Measurements from ENCODE around the gene TRPM3. TPM values are rescaled to one million over a fixed set of nuclear protein-coding genes. Genes with fewer than 3 reads are reported as not detected.

Gene TRPM3
- total RNA-seq, 3 donors from 2014 or later: not detected

- no peak for ATAC-seq
- no peak for DNase-seq
- no peak overlapping the region for H3K4me3 Mint-ChIP-seq
- H3K27me3 Mint-ChIP-seq (ENCODE audit: low read depth): peaks cover 3% of the 10 kb centered on the region
- H3K9me3 Mint-ChIP-seq: peaks cover 3% of the 10 kb centered on the region
- H3K36me3 Mint-ChIP-seq (ENCODE audit: insufficient read depth): no peaks in the 10 kb centered on the region
- no peaks in the 10 kb centered on the region for H3K4me1 Mint-ChIP-seq (ENCODE audit: low read depth)
These were observed 309.8 kb downstream of the TRPM3 start for GRCh38 chr9:70811638-70812037.

- Mint-ChIP-seq H3K27me3 (ENCODE audit: low read depth) (peaks cover 10% of the 10 kb centered on the region), H3K9me3 (no peaks in the 10 kb centered on the region)
These were observed 314.5 kb downstream of the TRPM3 start for GRCh38 chr9:70806875-70807274.

GRCh38 chr9:70805949-70806348, 315.5 kb downstream of the TRPM3 start:
- Mint-ChIP-seq H3K4me1 (ENCODE audit: low read depth) (no peaks in the 10 kb centered on the region), H3K9me3 (no peaks in the 10 kb centered on the region), H3K4me3 (no peak overlapping the region), H3K27me3 (ENCODE audit: low read depth) (peaks cover 10% of the 10 kb centered on the region), H3K36me3 (ENCODE audit: insufficient read depth) (no peaks in the 10 kb centered on the region)
- DNase-seq (no peak), ATAC-seq (no peak)

More at GRCh38 chr9:70806875-70807274, 314.5 kb downstream of the TRPM3 start:
- ATAC-seq (no peak), DNase-seq (no peak)
- no peaks in the 10 kb centered on the region for H3K4me1 Mint-ChIP-seq (ENCODE audit: low read depth)
- H3K4me3 Mint-ChIP-seq: no peak overlapping the region
- H3K36me3 Mint-ChIP-seq (ENCODE audit: insufficient read depth): no peaks in the 10 kb centered on the region

GRCh38 chr9:70802758-70803436, 318.5 kb downstream of the TRPM3 start:
- H3K36me3 Mint-ChIP-seq (ENCODE audit: insufficient read depth): no peaks in the 10 kb centered on the region
- ATAC-seq (no peak), DNase-seq (no peak)
- H3K4me1 Mint-ChIP-seq (ENCODE audit: low read depth): no peaks in the 10 kb centered on the region
- no peak overlapping the region for H3K4me3 Mint-ChIP-seq
- peaks cover 6% of the 10 kb centered on the region for H3K27me3 Mint-ChIP-seq (ENCODE audit: low read depth)
- no peaks in the 10 kb centered on the region for H3K9me3 Mint-ChIP-seq

GRCh38 chr9:70802206-70802605, 319.2 kb downstream of the TRPM3 start:
- Mint-ChIP-seq H3K9me3 (no peaks in the 10 kb centered on the region), H3K4me3 (no peak overlapping the region), H3K27me3 (ENCODE audit: low read depth) (peaks cover 6% of the 10 kb centered on the region), H3K36me3 (ENCODE audit: insufficient read depth) (no peaks in the 10 kb centered on the region), H3K4me1 (ENCODE audit: low read depth) (no peaks in the 10 kb centered on the region)
- ATAC-seq: no peak
- DNase-seq: no peak

- Mint-ChIP-seq H3K9me3 (no peaks in the 10 kb centered on the region), H3K36me3 (ENCODE audit: insufficient read depth) (no peaks in the 10 kb centered on the region), H3K4me1 (ENCODE audit: low read depth) (no peaks in the 10 kb centered on the region), H3K27me3 (ENCODE audit: low read depth) (peaks cover 10% of the 10 kb centered on the region), H3K4me3 (no peak overlapping the region)
- DNase-seq: no peak
- ATAC-seq: no peak
These were observed 320.1 kb downstream of the TRPM3 start for GRCh38 chr9:70801181-70801829.

GRCh38 chr9:70798018-70798417, 323.4 kb downstream of the TRPM3 start:
- Mint-ChIP-seq H3K4me1 (ENCODE audit: low read depth) (no peaks in the 10 kb centered on the region), H3K27me3 (ENCODE audit: low read depth) (peaks cover 3% of the 10 kb centered on the region), H3K36me3 (ENCODE audit: insufficient read depth) (no peaks in the 10 kb centered on the region), H3K9me3 (no peaks in the 10 kb centered on the region), H3K4me3 (no peak overlapping the region)
- no peak for DNase-seq
- no peak for ATAC-seq

GRCh38 chr9:70795841-70796240, 325.6 kb downstream of the TRPM3 start:
- Mint-ChIP-seq H3K4me3 (no peak overlapping the region), H3K36me3 (ENCODE audit: insufficient read depth) (no peaks in the 10 kb centered on the region), H3K4me1 (ENCODE audit: low read depth) (no peaks in the 10 kb centered on the region), H3K9me3 (no peaks in the 10 kb centered on the region), H3K27me3 (ENCODE audit: low read depth) (peaks cover 3% of the 10 kb centered on the region)
- DNase-seq (no peak), ATAC-seq (no peak)

- no peak for ATAC-seq
- H3K36me3 Mint-ChIP-seq (ENCODE audit: insufficient read depth): no peaks in the 10 kb centered on the region
- peaks cover 6% of the 10 kb centered on the region for H3K27me3 Mint-ChIP-seq (ENCODE audit: low read depth)
- DNase-seq: no peak
- H3K4me3 Mint-ChIP-seq: no peak overlapping the region
- H3K9me3 Mint-ChIP-seq: no peaks in the 10 kb centered on the region
- no peaks in the 10 kb centered on the region for H3K4me1 Mint-ChIP-seq (ENCODE audit: low read depth)
These were observed 328.6 kb downstream of the TRPM3 start for GRCh38 chr9:70792796-70793195.

- DNase-seq (no peak), ATAC-seq (no peak)
- Mint-ChIP-seq H3K27me3 (ENCODE audit: low read depth) (peaks cover 6% of the 10 kb centered on the region), H3K36me3 (ENCODE audit: insufficient read depth) (no peaks in the 10 kb centered on the region), H3K4me1 (ENCODE audit: low read depth) (no peaks in the 10 kb centered on the region), H3K9me3 (no peaks in the 10 kb centered on the region), H3K4me3 (no peak overlapping the region)
These were observed 329.5 kb downstream of the TRPM3 start for GRCh38 chr9:70791936-70792335.

GRCh38 chr9:70789086-70789485, 332.3 kb downstream of the TRPM3 start:
- DNase-seq (no peak), ATAC-seq (no peak)
- no peaks in the 10 kb centered on the region for H3K9me3 Mint-ChIP-seq
- no peaks in the 10 kb centered on the region for H3K4me1 Mint-ChIP-seq (ENCODE audit: low read depth)
- H3K27me3 Mint-ChIP-seq (ENCODE audit: low read depth): peaks cover 2% of the 10 kb centered on the region
- no peak overlapping the region for H3K4me3 Mint-ChIP-seq
- H3K36me3 Mint-ChIP-seq (ENCODE audit: insufficient read depth): no peaks in the 10 kb centered on the region

- peaks cover 2% of the 10 kb centered on the region for H3K27me3 Mint-ChIP-seq (ENCODE audit: low read depth)
- no peaks in the 10 kb centered on the region for H3K9me3 Mint-ChIP-seq
- H3K36me3 Mint-ChIP-seq (ENCODE audit: insufficient read depth): no peaks in the 10 kb centered on the region
- no peak overlapping the region for H3K4me3 Mint-ChIP-seq
- no peak for DNase-seq
- no peaks in the 10 kb centered on the region for H3K4me1 Mint-ChIP-seq (ENCODE audit: low read depth)
- ATAC-seq: no peak
These were observed 337.0 kb downstream of the TRPM3 start for GRCh38 chr9:70784456-70784855.

GRCh38 chr9:70778568-70778967, 342.9 kb downstream of the TRPM3 start:
- H3K4me3 Mint-ChIP-seq: no peak overlapping the region
- H3K36me3 Mint-ChIP-seq (ENCODE audit: insufficient read depth): no peaks in the 10 kb centered on the region
- no peak for DNase-seq
- H3K9me3 Mint-ChIP-seq: no peaks in the 10 kb centered on the region
- H3K27me3 Mint-ChIP-seq (ENCODE audit: low read depth): no peaks in the 10 kb centered on the region
- no peaks in the 10 kb centered on the region for H3K4me1 Mint-ChIP-seq (ENCODE audit: low read depth)
- no peak for ATAC-seq

- no peaks in the 10 kb centered on the region for H3K4me1 Mint-ChIP-seq (ENCODE audit: low read depth)
- H3K4me3 Mint-ChIP-seq: no peak overlapping the region
- ATAC-seq (no peak), DNase-seq (no peak)
- no peaks in the 10 kb centered on the region for H3K9me3 Mint-ChIP-seq
- H3K27me3 Mint-ChIP-seq (ENCODE audit: low read depth): no peaks in the 10 kb centered on the region
- H3K36me3 Mint-ChIP-seq (ENCODE audit: insufficient read depth): no peaks in the 10 kb centered on the region
These were observed 347.8 kb downstream of the TRPM3 start for GRCh38 chr9:70773579-70773978.

GRCh38 chr9:70772601-70773000, 348.8 kb downstream of the TRPM3 start:
- Mint-ChIP-seq H3K27me3 (ENCODE audit: low read depth) (no peaks in the 10 kb centered on the region), H3K4me3 (no peak overlapping the region), H3K4me1 (ENCODE audit: low read depth) (no peaks in the 10 kb centered on the region), H3K36me3 (ENCODE audit: insufficient read depth) (no peaks in the 10 kb centered on the region), H3K9me3 (no peaks in the 10 kb centered on the region)
- no peak for DNase-seq
- no peak for ATAC-seq
